Transverse colon (tissue), 4 donors: ENCODE results near the gene PTX4. TPM values are rescaled to one million over a fixed set of nuclear protein-coding genes. Genes with fewer than 3 reads are reported as not detected.

Experiments used
- DNase-seq: peaks from one replicate; pipeline ENCODE4 v3.0.0-alpha.2; 2019
- H3K27ac ChIP-seq, 4 donors: fragments of 200-600 bp; sonication (generic); 2 replicates each; pipeline ENCODE4 v1.5.1; 2016 to 2018; ENCODE audit warnings: inconsistent platforms in 4 of 4
- H3K27me3 ChIP-seq: fragments of 200-600 bp; sonication (generic); 2 replicates; pipeline ENCODE4 v1.5.1; 2017; ENCODE audit warnings: inconsistent platforms
- H3K36me3 ChIP-seq, 4 donors: fragments of 200-600 bp; sonication (generic); 2 replicates each; pipeline ENCODE4 v1.5.1; 2017 to 2019; ENCODE audit warnings: inconsistent platforms in 4 of 4
- H3K4me1 ChIP-seq, 4 donors: fragments of 200-600 bp; sonication (generic); 2 replicates each; pipeline ENCODE4 v1.5.1; 2017 to 2020; ENCODE audit warnings: inconsistent platforms in 4 of 4
- H3K4me3 ChIP-seq, 4 donors: fragments of 200-600 bp; sonication (generic); 1 replicate in 1 of 4; 2 replicates in 3 of 4; pipeline versions ENCODE4 v1.5.1 to v1.6.1; 2017 to 2019; ENCODE audit warnings: inconsistent platforms in 4 of 4
- H3K9me3 ChIP-seq, 2 donors: fragments of 200-600 bp; sonication (generic); 2 replicates each; pipeline ENCODE4 v1.5.1; 2017 to 2019; ENCODE audit warnings: inconsistent platforms in 2 of 2
- CTCF ChIP-seq, 5 experiments: fragments of 200-600 bp in 3 of 5; fragments of 450-650 bp in 2 of 5; sonication (generic) in 3 of 5; IDR thresholded peaks; 1 replicate in 2 of 5; 2 replicates in 3 of 5; pipeline ENCODE4 v1.5.1; 2016 to 2017; ENCODE audit warnings: antibody characterized with exemption in 5 of 5, inconsistent platforms in 3 of 5, mild to moderate bottlenecking in 2 of 5, moderate library complexity in 1 of 5
- EP300 ChIP-seq: sonication (generic); formaldehyde crosslinking; IDR thresholded peaks from one replicate; pipeline ENCODE4 v1.6.1; 2017; ENCODE audit warnings: antibody characterized with exemption, low read depth
- POLR2A ChIP-seq: fragments of 450-650 bp; IDR thresholded peaks from one replicate; pipeline ENCODE4 v1.6.1; 2016; ENCODE audit warnings: antibody characterized with exemption, mild to moderate bottlenecking, moderate library complexity
- POLR2AphosphoS5 ChIP-seq, 3 donors: sonication (generic); formaldehyde crosslinking; IDR thresholded peaks; one replicate each; pipeline ENCODE4 v1.6.1; 2016; ENCODE audit warnings: antibody characterized with exemption in 3 of 3
- WGBS, 2 donors: methylation state at CpG; one replicate each; pipeline ENCODE4 v1.1.5; 2018; ENCODE audit warnings: low coverage in 1 of 2; 5-methylcytosine and 5-hydroxymethylcytosine counted together
- in situ Hi-C, 4 donors: fragments of 200-750 bp; cut with MboI; loops; one replicate each; pipeline versions ENCODE4 v1.15.0 to v1.15.1; 2017; ENCODE audit warnings: low sequenced_read_pairs in 3 of 4, low pct_ligation_motif_present in 1 of 4, low pct_unique_long_range_greater_than_20kb in 1 of 4
- intact Hi-C: fragments of 100-400 bp; cut with DNase I; formaldehyde crosslinking; loops from one replicate; pipeline ENCODE4 v1.15.1; 2023; ENCODE audit warnings: low total_unique reads
- total RNA-seq, 4 donors: library from RNA; depleted of rRNA; stranded (reverse); fragments of >200 nt; gene quantifications; one replicate each; pipeline ENCODE4 v1.1.0, GENCODE V29; 2016

PTX4 gene
- total RNA-seq, 4 donors from 2014 or later: not detected

GRCh38 chr16:1523581-1524245, 35.0 kb upstream of the PTX4 start:
- no peak for TF ChIP-seq EP300
- intact Hi-C loops (no loop called here), in situ Hi-C loops (no loop called here)
- no peaks in the 10 kb centered on the region for H3K9me3 ChIP-seq
- WGBS, 2 donors: 80 to 95% methylated on average over 1 to 30 of the region's 30 CpGs
- no peaks in the 10 kb centered on the region for H3K27me3 ChIP-seq
- no peak overlapping the region for H3K4me3 ChIP-seq
- no peaks in the 10 kb centered on the region for H3K36me3 ChIP-seq
- no peak for DNase-seq
- H3K27ac ChIP-seq: no peak overlapping the region
- H3K4me1 ChIP-seq: no peaks in the 10 kb centered on the region

- H3K27ac ChIP-seq: no peak overlapping the region
- H3K27me3 ChIP-seq: no peaks in the 10 kb centered on the region
- H3K4me1 ChIP-seq: no peaks in the 10 kb centered on the region
- intact Hi-C loops (no loop called here), in situ Hi-C loops (no loop called here)
- no peak for TF ChIP-seq POLR2A
- TF ChIP-seq EP300: no peak
- no peak for TF ChIP-seq POLR2AphosphoS5 (IDR thresholded peaks at IDR 0.05)
- no peak for TF ChIP-seq CTCF (IDR thresholded peaks at IDR 0.05)
- WGBS, 2 donors: 90% methylated on average over 14 of the region's 19 CpGs; no CpG with 5 or more reads in 1 of the 2 donors
- H3K36me3 ChIP-seq: no peaks in the 10 kb centered on the region
- no peaks in the 10 kb centered on the region for H3K9me3 ChIP-seq
- H3K4me3 ChIP-seq: no peak overlapping the region
- no peak for DNase-seq
Measured at GRCh38 chr16:1520461-1520860, 31.7 kb upstream of the PTX4 start.

- Histone ChIP-seq H3K27me3 (no peaks in the 10 kb centered on the region), H3K36me3 (no peaks in the 10 kb centered on the region), H3K9me3 (no peaks in the 10 kb centered on the region), H3K27ac (no peak overlapping the region), H3K4me3 (no peak overlapping the region), H3K4me1 (no peaks in the 10 kb centered on the region)
- DNase-seq: no peak
- in situ Hi-C loops: no loop called here
- 87 to 93% methylated on average over 3 to 14 of the region's 17 CpGs for WGBS, 2 donors
- no peak for TF ChIP-seq POLR2AphosphoS5 (IDR thresholded peaks at IDR 0.05)
- TF ChIP-seq EP300: no peak
- no peak for TF ChIP-seq POLR2A
- no peak for TF ChIP-seq CTCF (IDR thresholded peaks at IDR 0.05)
- intact Hi-C loops: no loop called here
Measured at GRCh38 chr16:1519831-1520230, 31.1 kb upstream of the PTX4 start.

- DNase-seq: no peak
- WGBS, 2 donors: 85 to 90% methylated on average over 2 to 13 of the region's 16 CpGs
- intact Hi-C loops (no loop called here), in situ Hi-C loops (no loop called here)
- no peaks in the 10 kb centered on the region for H3K4me1 ChIP-seq
- H3K9me3 ChIP-seq: peaks cover 0 to 5% of the 10 kb centered on the region in 2 donors
- H3K4me3 ChIP-seq: no peak overlapping the region
- H3K27ac ChIP-seq: no peak overlapping the region
- TF ChIP-seq EP300: no peak
- no peak for TF ChIP-seq CTCF (IDR thresholded peaks at IDR 0.05)
- no peak for TF ChIP-seq POLR2A
- no peak for TF ChIP-seq POLR2AphosphoS5 (IDR thresholded peaks at IDR 0.05)
- H3K36me3 ChIP-seq: no peaks in the 10 kb centered on the region
- H3K27me3 ChIP-seq: no peaks in the 10 kb centered on the region
Measured at GRCh38 chr16:1518626-1519135, 29.9 kb upstream of the PTX4 start.
